T-helper 1 cell treated with Interleukin-12 subunit alpha and Interleukin-12 subunit beta and Interleukin-4 antibody, amounts not matched to agents 30 μg/mL and 1 μg/mL, for 36 hours (primary cell): ENCODE measurements around the gene CCR6.

Source experiments
- H3K27ac Mint-ChIP-seq: one replicate; pipeline ENCODE4 v1.8.0; 2021; ENCODE audit warnings: mild to moderate bottlenecking, mixed read lengths
- H3K27me3 Mint-ChIP-seq: one replicate; pipeline ENCODE4 v1.8.0; 2021; ENCODE audit warnings: low read depth, mixed read lengths
- H3K36me3 Mint-ChIP-seq: one replicate; pipeline ENCODE4 v1.8.0; 2021; ENCODE audit warnings: low read depth, mixed read lengths
- H3K4me1 Mint-ChIP-seq: one replicate; pipeline ENCODE4 v1.8.0; 2021; ENCODE audit warnings: low read depth, mixed read lengths
- H3K4me3 Mint-ChIP-seq: one replicate; pipeline ENCODE4 v1.8.0; 2021; ENCODE audit warnings: mild to moderate bottlenecking, moderate library complexity, mixed read lengths
- H3K9me3 Mint-ChIP-seq: one replicate; pipeline ENCODE4 v1.8.0; 2021; ENCODE audit warnings: mixed read lengths

CCR6 gene

GRCh38 chr6:167122041-167122826 lies 662 bp upstream of the CCR6 start:
- Mint-ChIP-seq H3K27me3 (no peaks in the 10 kb centered on the region), H3K27ac (no peak overlapping the region), H3K36me3 (no peaks in the 10 kb centered on the region), H3K4me3 (no peak overlapping the region), H3K4me1 (peaks cover 5% of the 10 kb centered on the region), H3K9me3 (no peaks in the 10 kb centered on the region)

- Mint-ChIP-seq H3K27ac (no peak overlapping the region), H3K4me1 (peaks cover 1% of the 10 kb centered on the region), H3K4me3 (no peak overlapping the region), H3K36me3 (no peaks in the 10 kb centered on the region), H3K27me3 (no peaks in the 10 kb centered on the region), H3K9me3 (no peaks in the 10 kb centered on the region)
Measured at GRCh38 chr6:167124753-167125152, 1.9 kb downstream of the CCR6 start.

- Mint-ChIP-seq H3K27ac (no peak overlapping the region), H3K36me3 (no peaks in the 10 kb centered on the region), H3K9me3 (no peaks in the 10 kb centered on the region), H3K4me1 (peaks cover 4% of the 10 kb centered on the region), H3K4me3 (no peak overlapping the region), H3K27me3 (no peaks in the 10 kb centered on the region)
Measured at GRCh38 chr6:167125410-167125809, 2.5 kb downstream of the CCR6 start.

- no peaks in the 10 kb centered on the region for H3K27me3 Mint-ChIP-seq
Measured at GRCh38 chr6:167125855-167126349, 3.0 kb downstream of the CCR6 start.

GRCh38 chr6:167127785-167128531 lies 5.1 kb downstream of the CCR6 start:
- Mint-ChIP-seq H3K36me3 (no peaks in the 10 kb centered on the region), H3K27ac (no peak overlapping the region), H3K4me3 (no peak overlapping the region), H3K27me3 (no peaks in the 10 kb centered on the region), H3K4me1 (peaks cover 2% of the 10 kb centered on the region), H3K9me3 (no peaks in the 10 kb centered on the region)

More at GRCh38 chr6:167125855-167126349, 3.0 kb downstream of the CCR6 start:
- Mint-ChIP-seq H3K4me1 (peaks cover 4% of the 10 kb centered on the region), H3K9me3 (no peaks in the 10 kb centered on the region), H3K36me3 (no peaks in the 10 kb centered on the region), H3K27ac (no peak overlapping the region), H3K4me3 (no peak overlapping the region)

- Mint-ChIP-seq H3K27me3 (no peaks in the 10 kb centered on the region), H3K27ac (no peak overlapping the region), H3K4me3 (no peak overlapping the region), H3K4me1 (peaks cover 2% of the 10 kb centered on the region), H3K9me3 (no peaks in the 10 kb centered on the region), H3K36me3 (no peaks in the 10 kb centered on the region)
Measured at GRCh38 chr6:167129159-167129558, 6.3 kb downstream of the CCR6 start.

GRCh38 chr6:167129562-167129961 lies 6.7 kb downstream of the CCR6 start:
- no peaks in the 10 kb centered on the region for H3K9me3 Mint-ChIP-seq
- H3K27ac Mint-ChIP-seq, result no peak overlapping the region
- H3K36me3 Mint-ChIP-seq, result no peaks in the 10 kb centered on the region
- no peaks in the 10 kb centered on the region for H3K27me3 Mint-ChIP-seq
- peaks cover 2% of the 10 kb centered on the region for H3K4me1 Mint-ChIP-seq
- no peak overlapping the region for H3K4me3 Mint-ChIP-seq

GRCh38 chr6:167130008-167130677 lies 7.2 kb downstream of the CCR6 start:
- Mint-ChIP-seq H3K27ac (no peak overlapping the region), H3K4me1 (peaks cover 2% of the 10 kb centered on the region), H3K27me3 (no peaks in the 10 kb centered on the region), H3K9me3 (no peaks in the 10 kb centered on the region), H3K4me3 (no peak overlapping the region), H3K36me3 (no peaks in the 10 kb centered on the region)

- Mint-ChIP-seq H3K4me3 (no peak overlapping the region), H3K4me1 (peaks cover 2% of the 10 kb centered on the region), H3K27ac (no peak overlapping the region), H3K9me3 (no peaks in the 10 kb centered on the region), H3K36me3 (no peaks in the 10 kb centered on the region), H3K27me3 (peaks cover 2% of the 10 kb centered on the region)
Measured at GRCh38 chr6:167130712-167131684, 8.1 kb downstream of the CCR6 start.

GRCh38 chr6:167134448-167135328 lies 11.8 kb downstream of the CCR6 start:
- no peaks in the 10 kb centered on the region for H3K9me3 Mint-ChIP-seq
- H3K27me3 Mint-ChIP-seq, result peaks cover 17% of the 10 kb centered on the region
- no peaks in the 10 kb centered on the region for H3K36me3 Mint-ChIP-seq
- no peak overlapping the region for H3K27ac Mint-ChIP-seq
- H3K4me1 Mint-ChIP-seq, result peaks cover 2% of the 10 kb centered on the region
- no peak overlapping the region for H3K4me3 Mint-ChIP-seq

GRCh38 chr6:167136376-167136775 lies 13.5 kb downstream of the CCR6 start:
- H3K4me1 Mint-ChIP-seq, result no peaks in the 10 kb centered on the region
- H3K27me3 Mint-ChIP-seq, result peaks cover 20% of the 10 kb centered on the region
- H3K9me3 Mint-ChIP-seq, result no peaks in the 10 kb centered on the region
- no peaks in the 10 kb centered on the region for H3K36me3 Mint-ChIP-seq
- no peak overlapping the region for H3K27ac Mint-ChIP-seq
- no peak overlapping the region for H3K4me3 Mint-ChIP-seq

- Mint-ChIP-seq H3K27ac (no peak overlapping the region), H3K4me1 (no peaks in the 10 kb centered on the region), H3K36me3 (no peaks in the 10 kb centered on the region), H3K27me3 (peaks cover 20% of the 10 kb centered on the region), H3K9me3 (no peaks in the 10 kb centered on the region), H3K4me3 (no peak overlapping the region)
Measured at GRCh38 chr6:167137081-167137480, 14.2 kb downstream of the CCR6 start.

GRCh38 chr6:167137881-167138280 lies 15.0 kb downstream of the CCR6 start:
- Mint-ChIP-seq H3K4me3 (no peak overlapping the region), H3K36me3 (no peaks in the 10 kb centered on the region), H3K27me3 (peaks cover 20% of the 10 kb centered on the region), H3K4me1 (no peaks in the 10 kb centered on the region), H3K27ac (no peak overlapping the region), H3K9me3 (no peaks in the 10 kb centered on the region)
